HEK293 (cell line): ENCODE results near the gene PDCL2.

Experiments used
- BCL11A ChIP-seq: fragments of 450-650 bp; formaldehyde crosslinking; IDR thresholded peaks from 2 replicates; pipeline ENCODE4 v1.5.1; 2016; ENCODE audit warnings: low read depth, missing biosample characterization, missing genetic modification characterization
- GFI1B ChIP-seq: fragments of 450-650 bp; formaldehyde crosslinking; IDR thresholded peaks from 2 replicates; pipeline ENCODE4 v1.5.1; 2016; ENCODE audit warnings: missing biosample characterization, missing genetic modification characterization
- KLF16 ChIP-seq: fragments of 450-650 bp; formaldehyde crosslinking; IDR thresholded peaks from 2 replicates; pipeline ENCODE4 v1.5.1; 2017; ENCODE audit warnings: missing biosample characterization, missing genetic modification characterization
- KLF8 ChIP-seq: fragments of 450-650 bp; formaldehyde crosslinking; IDR thresholded peaks from 2 replicates; pipeline ENCODE4 v1.5.1; 2016; ENCODE audit warnings: missing biosample characterization, missing genetic modification characterization
- KLF9 ChIP-seq: fragments of 450-650 bp; formaldehyde crosslinking; IDR thresholded peaks from 2 replicates; pipeline ENCODE4 v1.5.1; 2016; ENCODE audit warnings: missing biosample characterization, missing genetic modification characterization, low read depth
- OVOL3 ChIP-seq: fragments of 450-650 bp; formaldehyde crosslinking; IDR thresholded peaks from 2 replicates; pipeline ENCODE4 v1.5.1; 2016; ENCODE audit warnings: missing biosample characterization, missing genetic modification characterization
- PRDM1 ChIP-seq: fragments of 450-650 bp; formaldehyde crosslinking; IDR thresholded peaks from 2 replicates; pipeline ENCODE4; 2016; ENCODE audit warnings: missing biosample characterization, missing genetic modification characterization
- SALL2 ChIP-seq: fragments of 450-650 bp; formaldehyde crosslinking; IDR thresholded peaks from 2 replicates; pipeline ENCODE4 v1.5.0; 2017; ENCODE audit warnings: missing biosample characterization, mild to moderate bottlenecking, missing genetic modification characterization, borderline replicate concordance
- SP3 ChIP-seq: fragments of 450-650 bp; formaldehyde crosslinking; IDR thresholded peaks from 2 replicates; pipeline ENCODE4 v1.5.1; 2016; ENCODE audit warnings: missing biosample characterization, missing genetic modification characterization
- WT1 ChIP-seq: fragments of 450-650 bp; formaldehyde crosslinking; IDR thresholded peaks from 2 replicates; pipeline ENCODE4 v1.5.1; 2016; ENCODE audit warnings: missing biosample characterization, missing genetic modification characterization
- YY1 ChIP-seq: fragments of 450-650 bp; formaldehyde crosslinking; IDR thresholded peaks from 2 replicates; pipeline ENCODE4 v1.5.1; 2018; ENCODE audit warnings: missing biosample characterization, missing genetic modification characterization
- ZBTB11 ChIP-seq: fragments of 450-650 bp; formaldehyde crosslinking; conservative IDR thresholded peaks from 2 replicates; pipeline ENCODE4 v1.5.1; 2016; ENCODE audit warnings: low read depth, missing biosample characterization, missing genetic modification characterization
- ZBTB49 ChIP-seq: fragments of 450-650 bp; formaldehyde crosslinking; IDR thresholded peaks from 2 replicates; pipeline ENCODE4 v1.5.1; 2016; ENCODE audit warnings: missing biosample characterization, missing genetic modification characterization, low read depth
- ZFP69B ChIP-seq: fragments of 450-650 bp; formaldehyde crosslinking; IDR thresholded peaks from 2 replicates; pipeline ENCODE4 v1.5.1; 2016; ENCODE audit warnings: missing biosample characterization, missing genetic modification characterization
- ZNF132 ChIP-seq: fragments of 450-650 bp; formaldehyde crosslinking; IDR thresholded peaks from 2 replicates; pipeline ENCODE4 v1.5.1; 2017; ENCODE audit warnings: missing biosample characterization, missing genetic modification characterization, borderline replicate concordance
- ZNF175 ChIP-seq: fragments of 450-650 bp; formaldehyde crosslinking; IDR thresholded peaks from 2 replicates; pipeline ENCODE4 v1.5.1; 2016; ENCODE audit warnings: missing biosample characterization, missing genetic modification characterization
- ZNF184 ChIP-seq: fragments of 450-650 bp; IDR thresholded peaks from 2 replicates; pipeline ENCODE4 v1.5.1; 2018; ENCODE audit warnings: missing biosample characterization, mild to moderate bottlenecking, missing genetic modification characterization
- ZNF223 ChIP-seq: fragments of 450-650 bp; formaldehyde crosslinking; IDR thresholded peaks from 2 replicates; pipeline ENCODE4 v1.5.1; 2016; ENCODE audit warnings: missing biosample characterization, missing genetic modification characterization
- ZNF48 ChIP-seq: fragments of 450-650 bp; formaldehyde crosslinking; IDR thresholded peaks from 2 replicates; pipeline ENCODE4 v1.5.1; 2016; ENCODE audit warnings: missing biosample characterization, missing genetic modification characterization
- ZNF501 ChIP-seq: fragments of 450-650 bp; formaldehyde crosslinking; IDR thresholded peaks from 2 replicates; pipeline ENCODE4 v1.5.1; 2016; ENCODE audit warnings: missing biosample characterization, missing genetic modification characterization
- ZNF518A ChIP-seq: fragments of 450-650 bp; formaldehyde crosslinking; conservative IDR thresholded peaks from 2 replicates; pipeline ENCODE4 v1.5.1; 2016; ENCODE audit warnings: low read depth, missing biosample characterization, missing genetic modification characterization
- ZNF837 ChIP-seq: fragments of 450-650 bp; formaldehyde crosslinking; IDR thresholded peaks from 2 replicates; pipeline ENCODE4 v1.5.1; 2016; ENCODE audit warnings: missing biosample characterization, missing genetic modification characterization
- TF ChIP-seq, protein P1 (sequence below): fragments of 450-650 bp; formaldehyde crosslinking; IDR thresholded peaks from 2 replicates; pipeline ENCODE4 v1.5.1; 2016; ENCODE audit warnings: missing biosample characterization, missing genetic modification characterization, borderline replicate concordance

The PDCL2 gene

DNA sequence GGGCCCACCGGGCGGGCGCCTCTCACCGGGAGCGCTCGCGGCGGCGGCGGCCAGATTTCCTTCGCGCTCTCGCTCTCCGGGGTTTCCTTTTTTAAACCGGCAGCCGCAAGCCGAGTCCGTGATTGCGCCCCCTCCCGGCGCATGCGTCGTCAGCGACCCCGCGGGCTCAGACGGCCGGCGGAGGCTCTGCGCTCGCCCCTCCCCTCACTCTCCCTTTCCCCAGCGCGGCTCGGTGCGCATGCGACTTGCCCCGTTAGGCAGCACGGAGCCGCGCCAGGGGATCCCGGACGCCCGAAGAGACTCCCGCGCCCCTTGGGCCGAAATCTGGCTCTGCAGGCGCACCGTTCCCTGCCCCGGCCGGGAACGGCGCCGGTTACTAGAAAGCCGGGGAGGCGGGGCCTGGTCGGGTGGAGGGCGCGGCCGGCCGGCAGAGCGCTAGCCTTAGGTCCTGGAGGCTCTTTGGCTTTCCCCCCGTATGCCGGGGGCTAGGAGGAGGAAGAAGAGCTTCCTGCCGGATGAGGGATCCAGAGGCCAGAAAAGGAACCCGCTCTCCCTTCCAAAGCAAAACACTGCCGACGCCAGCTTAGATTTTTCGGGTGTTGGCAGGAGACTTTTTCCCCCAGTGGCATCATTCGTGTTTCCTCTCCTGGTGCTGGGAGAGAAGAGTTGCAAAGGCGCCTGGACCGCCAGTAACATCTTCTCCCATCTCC is 45.1 kb downstream of the PDCL2 start, which contains the start of gene CLOCK (continued):
- TF ChIP-seq ZBTB11 (tag by site-specific recombination) (peak; percentile 25; the same call in 1 of the 2 replicates), ZNF175 (no peak), BCL11A (tag by site-specific recombination) (no peak), ZNF184 (tag by site-specific recombination) (no peak), ZNF837 (tag by site-specific recombination) (no peak), KLF9 (tag by site-specific recombination) (peak; percentile 42; the same call in 1 of the 2 replicates), KLF16 (tag by site-specific recombination) (no peak), ZNF501 (tag by site-specific recombination) (peak; percentile 39; the same call in 1 of the 2 replicates), WT1 (no peak), ZFP69B (tag by site-specific recombination) (peak; percentile 98), PRDM1 (tag by site-specific recombination) (peak; percentile 58; the same call in 1 of the 2 replicates), ZBTB49 (tag by site-specific recombination) (no peak), ZNF132 (tag by site-specific recombination) (no peak), OVOL3 (tag by site-specific recombination) (no peak), ZNF518A (tag by site-specific recombination) (no peak), SP3 (peak; percentile 34; the same call in 1 of the 2 replicates), KLF8 (tag by site-specific recombination) (no peak), ZNF48 (tag by site-specific recombination) (no peak), YY1 (tag by site-specific recombination) (no peak), SALL2 (tag by site-specific recombination) (no peak), ZNF223 (tag by site-specific recombination) (no peak), GFI1B (tag by site-specific recombination) (no peak)
- TF ChIP-seq, protein P1, sequence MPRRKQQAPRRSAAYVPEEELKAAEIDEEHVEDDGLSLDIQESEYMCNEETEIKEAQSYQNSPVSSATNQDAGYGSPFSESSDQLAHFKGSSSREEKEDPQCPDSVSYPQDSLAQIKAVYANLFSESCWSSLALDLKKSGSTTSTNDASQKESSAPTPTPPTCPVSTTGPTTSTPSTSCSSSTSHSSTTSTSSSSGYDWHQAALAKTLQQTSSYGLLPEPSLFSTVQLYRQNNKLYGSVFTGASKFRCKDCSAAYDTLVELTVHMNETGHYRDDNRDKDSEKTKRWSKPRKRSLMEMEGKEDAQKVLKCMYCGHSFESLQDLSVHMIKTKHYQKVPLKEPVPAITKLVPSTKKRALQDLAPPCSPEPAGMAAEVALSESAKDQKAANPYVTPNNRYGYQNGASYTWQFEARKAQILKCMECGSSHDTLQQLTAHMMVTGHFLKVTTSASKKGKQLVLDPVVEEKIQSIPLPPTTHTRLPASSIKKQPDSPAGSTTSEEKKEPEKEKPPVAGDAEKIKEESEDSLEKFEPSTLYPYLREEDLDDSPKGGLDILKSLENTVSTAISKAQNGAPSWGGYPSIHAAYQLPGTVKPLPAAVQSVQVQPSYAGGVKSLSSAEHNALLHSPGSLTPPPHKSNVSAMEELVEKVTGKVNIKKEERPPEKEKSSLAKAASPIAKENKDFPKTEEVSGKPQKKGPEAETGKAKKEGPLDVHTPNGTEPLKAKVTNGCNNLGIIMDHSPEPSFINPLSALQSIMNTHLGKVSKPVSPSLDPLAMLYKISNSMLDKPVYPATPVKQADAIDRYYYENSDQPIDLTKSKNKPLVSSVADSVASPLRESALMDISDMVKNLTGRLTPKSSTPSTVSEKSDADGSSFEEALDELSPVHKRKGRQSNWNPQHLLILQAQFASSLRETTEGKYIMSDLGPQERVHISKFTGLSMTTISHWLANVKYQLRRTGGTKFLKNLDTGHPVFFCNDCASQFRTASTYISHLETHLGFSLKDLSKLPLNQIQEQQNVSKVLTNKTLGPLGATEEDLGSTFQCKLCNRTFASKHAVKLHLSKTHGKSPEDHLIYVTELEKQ (tag by site-specific recombination): no peak
